ENCODE data around the gene FAM43A.
A peak's percentile ranks its signal among the peaks of the same experiment; 100 is the strongest.

Gene FAM43A

GRCh38 chr3:194685718-194686413, at the start of gene FAM43A:
FAM43A (plus strand) TSS chr3:194685883; CDS start chr3:194686827, 944 bp downstream.
- peak in 3 of 4 experiments; percentile 10 to 51 (median 25) for DNase-seq

- DNase-seq: no peak
Observed at GRCh38 chr3:194637066-194637465, 48.6 kb upstream of the FAM43A start.

- no peak for DNase-seq
Observed at GRCh38 chr3:194637541-194638400, 47.9 kb upstream of the FAM43A start.

GRCh38 chr3:194638991-194639605, 46.6 kb upstream of the FAM43A start:
- DNase-seq: no peak

- peak in 2 of 4 experiments; percentile 8 to 24 for DNase-seq
Observed at GRCh38 chr3:194640829-194641228, 44.9 kb upstream of the FAM43A start.

GRCh38 chr3:194642769-194643168, 42.9 kb upstream of the FAM43A start:
- no peak for DNase-seq

GRCh38 chr3:194647747-194648146, 37.9 kb upstream of the FAM43A start:
- DNase-seq: no peak

- no peak for DNase-seq
Observed at GRCh38 chr3:194654443-194654842, 31.2 kb upstream of the FAM43A start.

GRCh38 chr3:194657439-194657838, 28.2 kb upstream of the FAM43A start:
- DNase-seq: no peak

- no peak for DNase-seq
Observed at GRCh38 chr3:194658477-194659242, 27.0 kb upstream of the FAM43A start.

- no peak for DNase-seq
Observed at GRCh38 chr3:194659778-194660177, 25.9 kb upstream of the FAM43A start.

- no peak for DNase-seq
Observed at GRCh38 chr3:194661374-194661773, 24.3 kb upstream of the FAM43A start.

GRCh38 chr3:194661946-194662345, 23.7 kb upstream of the FAM43A start:
- no peak for DNase-seq

- DNase-seq: no peak
Observed at GRCh38 chr3:194664857-194665256, 20.8 kb upstream of the FAM43A start.

- no peak for DNase-seq
Observed at GRCh38 chr3:194667363-194667762, 18.3 kb upstream of the FAM43A start.

- DNase-seq: no peak
Observed at GRCh38 chr3:194671511-194671899, 14.2 kb upstream of the FAM43A start.

- peak; percentile 49 to 81 (median 71) for DNase-seq
Observed at GRCh38 chr3:194671900-194672808, 13.5 kb upstream of the FAM43A start, which contains the start of gene LSG1. LSG1 (minus strand) TSS chr3:194672191; CDS start chr3:194672162, 29 bp downstream.

- DNase-seq: no peak
Observed at GRCh38 chr3:194672876-194673275, 12.8 kb upstream of the FAM43A start.

- DNase-seq: no peak
Observed at GRCh38 chr3:194673761-194674160, 11.9 kb upstream of the FAM43A start.

- DNase-seq: no peak
Observed at GRCh38 chr3:194675081-194675640, 10.5 kb upstream of the FAM43A start.

GRCh38 chr3:194675680-194676079, 10.0 kb upstream of the FAM43A start:
- DNase-seq: no peak
